DND-41 (cell line): ENCODE results near the gene TCF7L2.

Experiments
- ATAC-seq: fragments of 200-7000 bp; cut with Tn5 transposase; 3 replicates; pipeline ENCODE4 v1.9.1; 2021; ENCODE audit warnings: low read depth; ENCODE audit not compliant: insufficient read depth
- DNase-seq: peaks from one replicate; pipeline ENCODE4 v3.0.0-alpha.2; 2020
- H2AFZ ChIP-seq: 2 replicates; pipeline ENCODE4 v1.6.0; 2012; ENCODE audit warnings: low read depth, low read length
- H3K27ac ChIP-seq: 2 replicates; pipeline ENCODE4 v1.5.1; 2012; ENCODE audit warnings: low read length, inconsistent platforms
- H3K27me3 ChIP-seq: fragments of 200-600 bp; sonication (generic); 2 replicates; pipeline ENCODE4 v1.6.0; 2012; ENCODE audit warnings: low read length, mild to moderate bottlenecking, inconsistent platforms; ENCODE audit not compliant: insufficient read depth, poor library complexity
- H3K36me3 ChIP-seq: 2 replicates; pipeline ENCODE4 v1.5.1; 2012; ENCODE audit warnings: low read length, inconsistent platforms; ENCODE audit not compliant: insufficient read depth
- H3K4me1 ChIP-seq: 2 replicates; pipeline ENCODE4 v1.5.1; 2012; ENCODE audit warnings: mild to moderate bottlenecking, low read length; ENCODE audit not compliant: insufficient read depth
- H3K4me2 ChIP-seq: 2 replicates; pipeline ENCODE4 v1.6.0; 2012; ENCODE audit warnings: mild to moderate bottlenecking, moderate library complexity, low read length, inconsistent platforms; ENCODE audit not compliant: insufficient read depth
- H3K4me3 ChIP-seq, 2 experiments: fragments of 200-600 bp in 1 of 2; shearing (Covaris generic) in 1 of 2; 2 replicates each; pipeline ENCODE4 v1.5.1; 2012 to 2016; ENCODE audit warnings: inconsistent platforms in 2 of 2, low read length in 2 of 2, mild to moderate bottlenecking in 2 of 2, low read depth in 1 of 2, moderate library complexity in 1 of 2
- H3K79me2 ChIP-seq: 2 replicates; pipeline ENCODE4 v1.6.0; 2012; ENCODE audit warnings: low read length, inconsistent platforms; ENCODE audit not compliant: insufficient read depth
- H3K9ac ChIP-seq: 2 replicates; pipeline ENCODE4 v1.6.0; 2012; ENCODE audit warnings: low read depth, mild to moderate bottlenecking, inconsistent platforms, low read length, moderate library complexity
- H3K9me3 ChIP-seq: 2 replicates; pipeline ENCODE4 v1.5.1; 2012; ENCODE audit warnings: low read length, moderate library complexity, mild to moderate bottlenecking, inconsistent platforms; ENCODE audit not compliant: insufficient read depth, severe bottlenecking
- H4K20me1 ChIP-seq: 2 replicates; pipeline ENCODE4 v1.6.0; 2012; ENCODE audit warnings: low read length; ENCODE audit not compliant: insufficient read depth
- EZH2 ChIP-seq: IDR thresholded peaks from 3 replicates; pipeline ENCODE4 v1.6.1; 2012; ENCODE audit warnings: borderline replicate concordance, low read depth, mild to moderate bottlenecking, moderate library complexity, low read length, inconsistent platforms; ENCODE audit not compliant: severe bottlenecking
- TF ChIP-seq, protein P1 (sequence below): IDR thresholded peaks from 2 replicates; pipeline ENCODE4 v1.5.1; 2012; ENCODE audit warnings: borderline replicate concordance, low read length, moderate library complexity, mild to moderate bottlenecking; ENCODE audit not compliant: poor library complexity, severe bottlenecking; ENCODE audit errors: extremely low read depth

Gene TCF7L2

DNA sequence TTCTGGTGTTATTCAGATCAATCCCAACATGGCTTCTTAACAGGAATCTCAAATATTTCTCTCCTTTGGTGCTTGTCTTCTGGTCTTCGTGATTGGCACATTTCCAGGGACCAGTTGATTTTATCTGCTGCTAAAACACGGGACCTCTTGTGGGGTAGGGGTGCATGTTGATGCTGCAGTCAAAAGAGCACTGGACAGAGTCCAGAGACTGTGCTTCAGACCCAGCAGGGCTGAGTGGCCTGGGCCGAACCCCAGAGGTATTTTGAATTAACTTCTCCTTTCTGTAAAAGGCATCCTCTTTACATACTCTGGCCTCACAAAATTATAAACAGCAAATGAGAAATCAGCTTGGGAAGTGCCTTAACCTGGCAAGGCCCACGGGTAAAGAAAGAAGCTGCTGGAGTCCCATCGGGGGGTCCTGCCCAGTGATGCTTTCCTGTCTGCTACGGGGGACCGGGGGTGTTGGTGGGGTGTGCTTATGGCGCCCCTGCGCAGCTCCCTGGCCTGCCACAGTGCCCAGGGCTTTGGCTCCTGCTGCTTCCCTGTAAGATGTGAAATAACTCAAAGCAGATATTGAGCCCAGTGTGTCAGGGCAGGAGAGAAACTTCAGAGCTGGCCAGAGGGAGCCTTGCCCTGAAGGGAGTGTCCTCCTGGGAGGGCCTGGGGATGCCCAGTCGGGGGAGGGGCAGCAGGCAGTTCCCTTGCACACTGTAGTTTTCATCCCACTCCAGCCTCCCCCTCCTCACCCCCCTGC, 230.5 kb downstream of the TCF7L2 start:
- no peak for ATAC-seq
- H3K4me1 ChIP-seq: no peaks in the 10 kb centered on the region
- no peak for DNase-seq
- H3K4me2 ChIP-seq: no peak overlapping the region
- no peak overlapping the region for H3K9ac ChIP-seq
- no peaks in the 10 kb centered on the region for H3K27me3 ChIP-seq
- H4K20me1 ChIP-seq: no peaks in the 10 kb centered on the region
- H3K27ac ChIP-seq: no peak overlapping the region
- H2AFZ ChIP-seq: no peak overlapping the region
- no peaks in the 10 kb centered on the region for H3K79me2 ChIP-seq
- no peaks in the 10 kb centered on the region for H3K9me3 ChIP-seq
- TF ChIP-seq EZH2: no peak
- TF ChIP-seq, protein P1, sequence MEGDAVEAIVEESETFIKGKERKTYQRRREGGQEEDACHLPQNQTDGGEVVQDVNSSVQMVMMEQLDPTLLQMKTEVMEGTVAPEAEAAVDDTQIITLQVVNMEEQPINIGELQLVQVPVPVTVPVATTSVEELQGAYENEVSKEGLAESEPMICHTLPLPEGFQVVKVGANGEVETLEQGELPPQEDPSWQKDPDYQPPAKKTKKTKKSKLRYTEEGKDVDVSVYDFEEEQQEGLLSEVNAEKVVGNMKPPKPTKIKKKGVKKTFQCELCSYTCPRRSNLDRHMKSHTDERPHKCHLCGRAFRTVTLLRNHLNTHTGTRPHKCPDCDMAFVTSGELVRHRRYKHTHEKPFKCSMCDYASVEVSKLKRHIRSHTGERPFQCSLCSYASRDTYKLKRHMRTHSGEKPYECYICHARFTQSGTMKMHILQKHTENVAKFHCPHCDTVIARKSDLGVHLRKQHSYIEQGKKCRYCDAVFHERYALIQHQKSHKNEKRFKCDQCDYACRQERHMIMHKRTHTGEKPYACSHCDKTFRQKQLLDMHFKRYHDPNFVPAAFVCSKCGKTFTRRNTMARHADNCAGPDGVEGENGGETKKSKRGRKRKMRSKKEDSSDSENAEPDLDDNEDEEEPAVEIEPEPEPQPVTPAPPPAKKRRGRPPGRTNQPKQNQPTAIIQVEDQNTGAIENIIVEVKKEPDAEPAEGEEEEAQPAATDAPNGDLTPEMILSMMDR: no peak
- no peak overlapping the region for H3K4me3 ChIP-seq
- no peaks in the 10 kb centered on the region for H3K36me3 ChIP-seq

DNA sequence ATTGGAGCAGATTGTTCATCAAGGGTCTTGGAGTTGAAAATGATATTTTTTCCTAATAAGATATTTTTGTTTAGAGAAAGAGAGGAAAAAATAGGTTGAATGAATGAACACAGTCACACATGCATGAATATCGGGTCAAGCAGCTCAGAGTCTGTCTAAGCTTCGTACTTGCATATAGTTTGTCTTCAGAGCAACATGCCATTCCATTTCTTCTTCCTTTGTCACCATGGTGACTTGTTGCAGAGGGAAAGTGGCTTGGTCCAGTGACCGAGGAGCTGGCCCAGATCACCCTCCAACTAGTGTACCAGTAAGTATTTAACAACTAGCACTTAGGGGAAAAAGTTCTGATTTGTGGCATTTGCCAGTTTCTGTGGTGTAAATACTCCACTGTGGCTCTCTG, 232.1 kb downstream of the TCF7L2 start:
- Histone ChIP-seq H4K20me1 (no peaks in the 10 kb centered on the region), H3K4me3 (no peak overlapping the region), H3K27ac (no peak overlapping the region), H3K4me2 (no peak overlapping the region), H2AFZ (no peak overlapping the region), H3K9ac (no peak overlapping the region), H3K79me2 (no peaks in the 10 kb centered on the region), H3K9me3 (no peaks in the 10 kb centered on the region), H3K27me3 (no peaks in the 10 kb centered on the region), H3K4me1 (no peaks in the 10 kb centered on the region), H3K36me3 (no peaks in the 10 kb centered on the region)
- ATAC-seq (no peak), DNase-seq (no peak)
- no peak for TF ChIP-seq EZH2
- TF ChIP-seq, protein P1: no peak

DNA sequence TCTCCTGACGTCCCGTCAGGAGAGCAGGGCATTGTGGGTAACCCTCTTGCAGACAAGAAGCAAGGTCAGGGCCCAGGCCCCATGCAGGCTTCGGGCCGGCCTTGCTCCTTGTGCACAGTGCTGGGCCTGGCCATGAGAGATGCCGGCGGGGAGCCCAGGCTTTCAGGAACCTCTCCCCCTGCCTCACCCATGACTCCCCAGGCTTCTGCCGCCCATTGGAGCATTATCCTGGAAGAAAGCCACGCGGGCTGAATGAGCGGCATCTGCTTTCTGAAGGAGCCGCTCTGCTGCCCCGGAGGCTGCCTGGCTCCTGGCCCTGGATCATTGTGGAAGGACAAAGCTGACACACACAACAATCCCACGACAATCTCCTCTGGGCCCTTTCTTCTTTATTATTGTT, 233.5 kb downstream of the TCF7L2 start:
- Histone ChIP-seq H4K20me1 (no peaks in the 10 kb centered on the region), H3K9ac (no peak overlapping the region), H3K79me2 (no peaks in the 10 kb centered on the region), H3K36me3 (no peaks in the 10 kb centered on the region), H3K9me3 (no peaks in the 10 kb centered on the region), H3K4me1 (no peaks in the 10 kb centered on the region), H2AFZ (no peak overlapping the region), H3K4me3 (no peak overlapping the region), H3K27me3 (no peaks in the 10 kb centered on the region), H3K27ac (no peak overlapping the region), H3K4me2 (no peak overlapping the region)
- ATAC-seq (no peak), DNase-seq (no peak)
- TF ChIP-seq EZH2: no peak
- TF ChIP-seq, protein P1: no peak
